GM20000 (cell line): Measurements from ENCODE around the gene RTKN.
"Not testable (repeated sequence)": the region's sequence is repeated elsewhere in the genome, so short reads cannot be mapped to it uniquely, and the experiment has no call there.

ENCODE experiments used
- DNase-seq: peaks from one replicate; pipeline ENCODE4 v3.0.0; 2012; ENCODE audit warnings: low spot score
- TF ChIP-seq, protein P1 (sequence below): IDR thresholded peaks from 2 replicates; pipeline ENCODE4 v1.5.1; 2012; ENCODE audit warnings: mild to moderate bottlenecking, control low read depth; ENCODE audit errors: extremely low read depth, missing control alignments

RTKN gene

GRCh38 chr2:74471332-74472065, 29.8 kb upstream of the RTKN start:
- DNase-seq: no peak
- TF ChIP-seq, protein P1, sequence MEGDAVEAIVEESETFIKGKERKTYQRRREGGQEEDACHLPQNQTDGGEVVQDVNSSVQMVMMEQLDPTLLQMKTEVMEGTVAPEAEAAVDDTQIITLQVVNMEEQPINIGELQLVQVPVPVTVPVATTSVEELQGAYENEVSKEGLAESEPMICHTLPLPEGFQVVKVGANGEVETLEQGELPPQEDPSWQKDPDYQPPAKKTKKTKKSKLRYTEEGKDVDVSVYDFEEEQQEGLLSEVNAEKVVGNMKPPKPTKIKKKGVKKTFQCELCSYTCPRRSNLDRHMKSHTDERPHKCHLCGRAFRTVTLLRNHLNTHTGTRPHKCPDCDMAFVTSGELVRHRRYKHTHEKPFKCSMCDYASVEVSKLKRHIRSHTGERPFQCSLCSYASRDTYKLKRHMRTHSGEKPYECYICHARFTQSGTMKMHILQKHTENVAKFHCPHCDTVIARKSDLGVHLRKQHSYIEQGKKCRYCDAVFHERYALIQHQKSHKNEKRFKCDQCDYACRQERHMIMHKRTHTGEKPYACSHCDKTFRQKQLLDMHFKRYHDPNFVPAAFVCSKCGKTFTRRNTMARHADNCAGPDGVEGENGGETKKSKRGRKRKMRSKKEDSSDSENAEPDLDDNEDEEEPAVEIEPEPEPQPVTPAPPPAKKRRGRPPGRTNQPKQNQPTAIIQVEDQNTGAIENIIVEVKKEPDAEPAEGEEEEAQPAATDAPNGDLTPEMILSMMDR: no peak

GRCh38 chr2:74470742-74471141, 29.0 kb upstream of the RTKN start:
- DNase-seq: not testable (repeated sequence)

GRCh38 chr2:74464406-74464805, 22.7 kb upstream of the RTKN start:
- DNase-seq: no peak
- TF ChIP-seq, protein P1: no peak

GRCh38 chr2:74462786-74463105, 21.0 kb upstream of the RTKN start:
- TF ChIP-seq, protein P1: no peak

DNA sequence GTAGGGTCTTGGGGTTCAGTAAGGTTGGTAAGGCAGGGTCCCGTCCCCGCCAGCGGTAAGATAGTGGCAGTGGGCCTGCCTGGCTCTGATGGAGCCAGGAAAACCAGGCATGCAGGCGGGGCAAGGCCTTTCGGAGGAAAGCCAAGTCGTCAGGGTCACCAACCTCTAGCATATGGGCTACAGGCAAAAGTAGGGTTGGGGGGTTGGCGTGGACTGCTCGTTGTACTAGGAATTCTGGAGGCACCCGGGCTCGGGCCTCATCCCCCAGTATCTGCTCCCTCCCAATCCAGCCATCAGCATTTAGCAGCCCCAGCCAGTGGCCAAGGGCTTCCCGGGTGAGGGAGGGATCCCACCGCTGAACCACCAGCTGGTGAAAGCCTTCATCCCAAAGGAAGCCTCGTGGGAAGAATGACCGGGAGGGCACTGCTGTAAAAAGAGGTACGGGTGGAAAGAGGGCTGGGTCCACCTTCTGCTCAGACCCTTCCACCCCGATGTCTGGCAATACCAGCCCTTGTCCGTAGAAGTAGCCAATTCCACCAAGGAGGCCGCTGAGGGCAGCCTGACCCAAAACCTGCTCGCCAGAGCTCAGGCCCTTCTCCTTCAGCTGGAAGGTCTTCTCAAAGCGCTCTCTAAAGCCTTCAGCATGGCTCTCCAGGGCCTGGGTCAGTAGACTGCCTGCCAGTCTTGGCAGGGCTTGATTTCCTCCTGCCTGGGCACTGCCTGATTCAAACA, 20.5 kb upstream of the RTKN start:
- no peak for DNase-seq
- TF ChIP-seq, protein P1: no peak

More at GRCh38 chr2:74462786-74463105, 21.0 kb upstream of the RTKN start:
- no peak for DNase-seq

DNA sequence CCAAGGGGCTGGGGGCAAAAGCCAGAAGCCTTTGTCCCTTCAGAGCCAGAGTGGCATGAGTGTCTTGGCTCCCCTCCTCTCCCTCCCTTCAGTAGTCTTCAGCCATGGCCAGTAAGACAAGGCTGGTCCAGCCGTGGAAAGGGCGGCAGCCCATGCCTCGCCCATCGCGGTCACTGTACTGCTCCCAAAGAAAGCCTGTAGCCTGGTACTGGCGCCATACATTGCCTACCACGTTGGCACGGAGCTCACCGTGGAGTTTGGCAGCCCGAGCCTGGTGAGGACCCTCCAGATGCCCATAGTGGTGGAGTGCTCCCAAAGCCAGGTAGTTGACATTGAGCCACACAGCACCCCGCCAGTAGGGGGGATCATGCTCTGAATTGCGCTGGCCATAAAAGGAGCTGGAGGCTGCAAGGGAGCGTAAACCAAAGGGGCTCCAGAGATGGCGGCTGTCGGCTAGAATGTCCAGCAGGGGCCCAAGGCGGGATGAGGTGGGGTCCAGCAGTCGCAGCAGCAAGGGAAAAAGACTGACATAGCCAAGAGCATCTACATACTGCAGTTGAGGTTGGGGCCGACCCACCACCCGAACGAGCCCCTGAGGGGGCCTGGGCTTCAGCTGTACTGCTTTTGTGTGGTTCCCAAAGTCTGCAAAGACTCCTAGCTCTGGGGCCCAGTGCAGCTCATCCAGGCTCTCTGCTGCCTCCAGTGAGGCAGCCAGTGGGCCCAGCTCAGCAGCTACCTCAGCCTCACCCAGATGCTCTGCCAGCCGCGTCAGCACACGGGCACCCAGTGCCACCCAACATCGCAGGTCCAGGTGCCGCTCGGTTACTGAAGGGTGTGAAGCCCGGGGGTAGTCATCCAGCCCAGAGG, 19.7 kb upstream of the RTKN start:
- DNase-seq: no peak
- TF ChIP-seq, protein P1: no peak

- DNase-seq: not testable (repeated sequence)
These were observed 18.4 kb upstream of the RTKN start for GRCh38 chr2:74460187-74460586.

- not testable (repeated sequence) for DNase-seq
These were observed 17.9 kb upstream of the RTKN start for GRCh38 chr2:74459503-74460118.
